ENCODE results near the gene RC3H2.

- TF ChIP-seq CTCF (IDR thresholded peaks at IDR 0.05) = no peak
- no peak for TF ChIP-seq POLR2A (IDR thresholded peaks at IDR 0.05)
These were observed 31.3 kb upstream of the RC3H2 start for GRCh38 chr9:122936464-122936863.

All from adrenal gland (tissue), 5 donors.